Right atrium auricular region (tissue), 2 donors: ENCODE results near the gene CAPZA2. TPM values are rescaled to one million over a fixed set of nuclear protein-coding genes. Genes with fewer than 3 reads are reported as not detected.

ENCODE experiments used
- DNase-seq: peaks from one replicate; pipeline ENCODE4 v3.0.0-alpha.2; 2019; ENCODE audit warnings: low spot score
- H3K27ac ChIP-seq, 2 donors: fragments of 200-600 bp; sonication (generic); 1 replicate in 1 of 2; 2 replicates in 1 of 2; pipeline ENCODE4 v1.5.1; 2016 to 2019
- H3K27me3 ChIP-seq, 2 donors: fragments of 200-600 bp; sonication (generic); one replicate each; pipeline versions ENCODE4 v1.5.1 to v1.6.0; 2017 to 2019
- H3K36me3 ChIP-seq: fragments of 200-600 bp; sonication (generic); one replicate; pipeline ENCODE4 v1.5.1; 2016
- H3K4me1 ChIP-seq, 2 donors: fragments of 200-600 bp; sonication (generic); one replicate each; pipeline versions ENCODE4 v1.5.1 to v1.6.0; 2017 to 2019
- H3K4me3 ChIP-seq, 2 donors: fragments of 200-600 bp; sonication (generic); 1 replicate in 1 of 2; 2 replicates in 1 of 2; pipeline ENCODE4 v1.5.1; 2017 to 2019; ENCODE audit warnings: mild to moderate bottlenecking in 1 of 2, moderate library complexity in 1 of 2
- H3K9me3 ChIP-seq, 2 donors: fragments of 200-600 bp; sonication (generic); one replicate each; pipeline ENCODE4 v1.5.1; 2019
- CTCF ChIP-seq, 2 donors: fragments of 200-600 bp; sonication (generic); IDR thresholded peaks; one replicate each; pipeline ENCODE4 v1.5.1; 2019; ENCODE audit warnings: antibody characterized with exemption in 2 of 2
- total RNA-seq, 2 donors: library from RNA; depleted of rRNA; stranded (reverse); fragments of >200 nt; gene quantifications; one replicate each; pipeline ENCODE4 v1.1.0, GENCODE V29; 2016

The CAPZA2 gene
- total RNA-seq, 2 donors from 2014 or later = 127 to 148 TPM

GRCh38 chr7:116836911-116837310 is 25.5 kb upstream of the CAPZA2 start:
- no peak overlapping the region for H3K27ac ChIP-seq
- no peaks in the 10 kb centered on the region for H3K36me3 ChIP-seq
- no peak for TF ChIP-seq CTCF (IDR thresholded peaks at IDR 0.05)
- H3K9me3 ChIP-seq = no peaks in the 10 kb centered on the region
- H3K4me3 ChIP-seq = no peak overlapping the region
- H3K4me1 ChIP-seq = peaks cover 0 to 11% of the 10 kb centered on the region in 2 donors
- H3K27me3 ChIP-seq = no peaks in the 10 kb centered on the region
- no peak for DNase-seq

GRCh38 chr7:116837586-116837985 is 24.8 kb upstream of the CAPZA2 start:
- Histone ChIP-seq H3K27ac (no peak overlapping the region), H3K9me3 (no peaks in the 10 kb centered on the region), H3K4me1 (peaks cover 0 to 11% of the 10 kb centered on the region in 2 donors), H3K36me3 (no peaks in the 10 kb centered on the region), H3K27me3 (no peaks in the 10 kb centered on the region), H3K4me3 (no peak overlapping the region)
- DNase-seq = no peak
- no peak for TF ChIP-seq CTCF (IDR thresholded peaks at IDR 0.05)

GRCh38 chr7:116840256-116840655 is 22.1 kb upstream of the CAPZA2 start:
- DNase-seq = no peak
- TF ChIP-seq CTCF (IDR thresholded peaks at IDR 0.05) = no peak
- peaks cover 0 to 3% of the 10 kb centered on the region in 2 donors for H3K4me1 ChIP-seq
- H3K27me3 ChIP-seq = no peaks in the 10 kb centered on the region
- no peak overlapping the region for H3K27ac ChIP-seq
- no peak overlapping the region for H3K4me3 ChIP-seq
- H3K9me3 ChIP-seq = no peaks in the 10 kb centered on the region
- no peaks in the 10 kb centered on the region for H3K36me3 ChIP-seq

GRCh38 chr7:116842371-116842770 is 20.0 kb upstream of the CAPZA2 start:
- Histone ChIP-seq H3K36me3 (no peaks in the 10 kb centered on the region), H3K4me3 (no peak overlapping the region), H3K27me3 (no peaks in the 10 kb centered on the region), H3K9me3 (no peaks in the 10 kb centered on the region), H3K4me1 (no peaks in the 10 kb centered on the region), H3K27ac (no peak overlapping the region)
- DNase-seq = no peak
- no peak for TF ChIP-seq CTCF (IDR thresholded peaks at IDR 0.05)

GRCh38 chr7:116843378-116843777 is 19.0 kb upstream of the CAPZA2 start:
- DNase-seq = no peak
- Histone ChIP-seq H3K4me1 (no peaks in the 10 kb centered on the region), H3K4me3 (no peak overlapping the region), H3K27me3 (no peaks in the 10 kb centered on the region), H3K27ac (no peak overlapping the region), H3K36me3 (no peaks in the 10 kb centered on the region), H3K9me3 (no peaks in the 10 kb centered on the region)
- no peak for TF ChIP-seq CTCF (IDR thresholded peaks at IDR 0.05)

- no peaks in the 10 kb centered on the region for H3K27me3 ChIP-seq
- TF ChIP-seq CTCF (IDR thresholded peaks at IDR 0.05) = no peak
Observed at GRCh38 chr7:116851175-116851574, 11.2 kb upstream of the CAPZA2 start.

More at GRCh38 chr7:116851175-116851574, 11.2 kb upstream of the CAPZA2 start:
- H3K4me1 ChIP-seq = no peaks in the 10 kb centered on the region
- H3K36me3 ChIP-seq = no peaks in the 10 kb centered on the region
- no peak overlapping the region for H3K4me3 ChIP-seq
- H3K27ac ChIP-seq = no peak overlapping the region
- no peaks in the 10 kb centered on the region for H3K9me3 ChIP-seq
- DNase-seq = no peak
